ENCODE data around the gene C17orf50. TPM values are rescaled to one million over a fixed set of nuclear protein-coding genes. Genes with fewer than 3 reads are reported as not detected.

The C17orf50 gene
- total RNA-seq, 3 donors from 2014 or later: not detected

GRCh38 chr17:35778641-35779196 is 18.0 kb downstream of the C17orf50 start:
- Histone ChIP-seq H3K9me3 (no peaks in the 10 kb centered on the region), H3K4me1 (ENCODE audit: low read depth) (peaks cover 44% of the 10 kb centered on the region), H3K36me3 (ENCODE audit: low read depth) (no peaks in the 10 kb centered on the region), H3K4me3 (no peak overlapping the region)
- intact Hi-C loops (cut with DNase I, micrococcal nuclease): no loop called here
- TF ChIP-seq CTCF (IDR thresholded peaks at IDR 0.05): no peak
- no peak for DNase-seq
- ATAC-seq: no peak

GRCh38 chr17:35780950-35781349 is 20.3 kb downstream of the C17orf50 start:
- TF ChIP-seq CTCF (IDR thresholded peaks at IDR 0.05): no peak
- no peak for DNase-seq
- Histone ChIP-seq H3K4me1 (ENCODE audit: low read depth) (peaks cover 47% of the 10 kb centered on the region), H3K36me3 (ENCODE audit: low read depth) (no peaks in the 10 kb centered on the region), H3K4me3 (no peak overlapping the region), H3K9me3 (no peaks in the 10 kb centered on the region)
- no peak for ATAC-seq
- intact Hi-C loops (cut with DNase I, micrococcal nuclease): no loop called here

- ATAC-seq (no peak), DNase-seq (peak in 1 of 3 donors; percentile 29)
- TF ChIP-seq CTCF (IDR thresholded peaks at IDR 0.05): no peak
- Histone ChIP-seq H3K4me1 (ENCODE audit: low read depth) (peaks cover 66% of the 10 kb centered on the region), H3K4me3 (no peak overlapping the region), H3K9me3 (no peaks in the 10 kb centered on the region), H3K36me3 (ENCODE audit: low read depth) (no peaks in the 10 kb centered on the region)
- intact Hi-C loops (cut with DNase I, micrococcal nuclease): no loop called here
Observed at GRCh38 chr17:35784895-35785294, 24.2 kb downstream of the C17orf50 start.

GRCh38 chr17:35786941-35787432 is 26.3 kb downstream of the C17orf50 start:
- DNase-seq (peak in 1 of 3 donors; percentile 22), ATAC-seq (peak; percentile 48)
- TF ChIP-seq CTCF (IDR thresholded peaks at IDR 0.05): no peak
- no peaks in the 10 kb centered on the region for H3K36me3 ChIP-seq (ENCODE audit: low read depth)
- no peaks in the 10 kb centered on the region for H3K9me3 ChIP-seq
- no peak overlapping the region for H3K4me3 ChIP-seq
- H3K4me1 ChIP-seq (ENCODE audit: low read depth): peaks cover 66% of the 10 kb centered on the region
- intact Hi-C loops (cut with DNase I, micrococcal nuclease): no loop called here

GRCh38 chr17:35788477-35789368 is 28.0 kb downstream of the C17orf50 start:
- Histone ChIP-seq H3K4me1 (ENCODE audit: low read depth) (peaks cover 50% of the 10 kb centered on the region), H3K36me3 (ENCODE audit: low read depth) (no peaks in the 10 kb centered on the region), H3K4me3 (no peak overlapping the region), H3K9me3 (no peaks in the 10 kb centered on the region)
- DNase-seq: peak in 1 of 3 donors; percentile 22
- no peak for TF ChIP-seq CTCF (IDR thresholded peaks at IDR 0.05)
- intact Hi-C loops (cut with DNase I, micrococcal nuclease): no loop called here
- ATAC-seq: peak; percentile 62
